Spleen (tissue), 7 donors: ENCODE measurements around the gene TMEM272.

Experiments
- CTCF ChIP-seq, 11 experiments: fragments of 200-600 bp in 7 of 11; fragments of 450-650 bp in 4 of 11; sonication (generic) in 4 of 11; IDR thresholded peaks in 8 of 11; conservative IDR thresholded peaks in 3 of 11; 1 replicate in 7 of 11; 2 replicates in 4 of 11; pipeline versions ENCODE4 v1.4.0 to v1.8.0; 2016 to 2021; ENCODE audit warnings: antibody characterized with exemption in 11 of 11, inconsistent platforms in 4 of 11, mild to moderate bottlenecking in 1 of 11
- POLR2A ChIP-seq, 3 donors: fragments of 450-650 bp; IDR thresholded peaks; one replicate each; pipeline ENCODE4 v1.5.1; 2017; ENCODE audit warnings: antibody characterized with exemption in 3 of 3, mild to moderate bottlenecking in 1 of 3
- POLR2AphosphoS5 ChIP-seq, 3 donors: sonication (generic); formaldehyde crosslinking; IDR thresholded peaks; one replicate each; pipeline ENCODE4 v1.5.1; 2017; ENCODE audit warnings: antibody characterized with exemption in 3 of 3
- donor health status: DM: no; HTN: no; CAD: no; lungs with moderate emphysema.
- donor health status: DM: no; HTN: no; CAD: no.
- donor health status: DM: no; HTN: no; CAD: no.

DNA sequence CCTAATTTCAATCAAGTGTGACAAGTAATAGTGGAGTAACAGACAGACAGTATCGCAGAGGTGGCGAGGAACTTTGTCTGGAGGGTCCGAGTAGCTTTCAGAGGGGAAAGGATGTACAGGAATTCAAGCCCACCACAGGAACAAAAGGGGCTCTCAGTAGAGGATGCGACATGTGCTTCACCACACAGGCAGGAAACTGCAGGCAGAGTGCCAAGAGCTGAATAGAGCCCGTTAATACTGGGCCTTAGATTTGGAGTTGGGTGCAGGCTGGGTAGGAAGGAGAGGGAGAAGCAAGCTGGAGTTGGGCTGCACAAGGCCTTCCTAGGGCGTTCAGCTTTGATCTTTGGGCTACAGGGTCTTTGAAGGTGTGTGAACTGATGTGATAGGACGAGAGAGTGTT, 18.0 kb upstream of the TMEM272 start:
- TF ChIP-seq CTCF (IDR thresholded peaks at IDR 0.05 in 8 of 11, conservative IDR thresholded peaks at IDR 0.05 in 3 of 11) (no peak), POLR2A (IDR thresholded peaks at IDR 0.05) (no peak), POLR2AphosphoS5 (IDR thresholded peaks at IDR 0.05) (no peak)
